GM19328 (cell line): ENCODE data around the gene USHBP1.

Experiments
- ATAC-seq: cut with Tn5 transposase; IDR thresholded peaks from one replicate; pipeline ENCODE4 v1.9.1; 2021; ENCODE audit warnings: mild to moderate bottlenecking, moderate library complexity; ENCODE audit not compliant: unreplicated experiment

The USHBP1 gene

GRCh38 chr19:17266589-17266974, 2.0 kb upstream of the USHBP1 start:
- ATAC-seq = no peak

- no peak for ATAC-seq
Measured at GRCh38 chr19:17266026-17266425, 1.5 kb upstream of the USHBP1 start.

GRCh38 chr19:17263712-17264640, 569 bp downstream of the USHBP1 start:
- no peak for ATAC-seq

- no peak for ATAC-seq
Measured at GRCh38 chr19:17262557-17262956, 2.0 kb downstream of the USHBP1 start.

GRCh38 chr19:17260842-17261325, 3.7 kb downstream of the USHBP1 start:
- no peak for ATAC-seq

GRCh38 chr19:17259934-17260333, 4.6 kb downstream of the USHBP1 start:
- no peak for ATAC-seq

GRCh38 chr19:17259118-17259780, 5.3 kb downstream of the USHBP1 start:
- ATAC-seq = no peak

GRCh38 chr19:17256130-17256529, 8.4 kb downstream of the USHBP1 start:
- no peak for ATAC-seq

GRCh38 chr19:17255150-17255621, 9.4 kb downstream of the USHBP1 start:
- no peak for ATAC-seq

- ATAC-seq = no peak
Measured at GRCh38 chr19:17254636-17255035, 9.9 kb downstream of the USHBP1 start.

GRCh38 chr19:17249887-17250548, 14.5 kb downstream of the USHBP1 start:
- ATAC-seq = no peak

GRCh38 chr19:17248011-17248776, 16.4 kb downstream of the USHBP1 start:
- ATAC-seq = no peak

- ATAC-seq = no peak
Measured at GRCh38 chr19:17246681-17247425, 17.7 kb downstream of the USHBP1 start.

GRCh38 chr19:17245535-17245984, 19.0 kb downstream of the USHBP1 start, which contains the start of gene NR2F6:
TSS of gene NR2F6 (minus strand) at chr19:17245919. CDS start at chr19:17245220, 699 bp downstream.
- ATAC-seq = no peak

GRCh38 chr19:17244618-17245534, 19.7 kb downstream of the USHBP1 start:
- ATAC-seq = no peak

GRCh38 chr19:17243830-17244617, 20.5 kb downstream of the USHBP1 start:
- no peak for ATAC-seq

GRCh38 chr19:17243211-17243829, 21.2 kb downstream of the USHBP1 start:
- ATAC-seq = no peak
